A549 (cell line): ENCODE data around the gene DENND2D.

Experiments used
- FOXS1 ChIP-seq: fragments of 250-450 bp; sonication (Bioruptor Pico); IDR thresholded peaks from 2 replicates; pipeline ENCODE4 v1.5.0; 2020; ENCODE audit warnings: mild to moderate bottlenecking, moderate library complexity
- RNF2 ChIP-seq: fragments of 200-600 bp; sonication (generic); IDR thresholded peaks from 2 replicates; pipeline ENCODE4 v1.6.1; 2016; ENCODE audit warnings: low read depth, mild to moderate bottlenecking, antibody characterized with exemption, moderate library complexity, borderline replicate concordance
- TF ChIP-seq, protein P1 (sequence below): IDR thresholded peaks from 2 replicates; pipeline ENCODE4 v1.6.1; 2012
- TF ChIP-seq, protein P2 (sequence below): fragments of >200 bp; sonication (Bioruptor Twin); formaldehyde crosslinking; IDR thresholded peaks from 3 replicates; pipeline ENCODE4 v1.5.1; 2016

DNA sequence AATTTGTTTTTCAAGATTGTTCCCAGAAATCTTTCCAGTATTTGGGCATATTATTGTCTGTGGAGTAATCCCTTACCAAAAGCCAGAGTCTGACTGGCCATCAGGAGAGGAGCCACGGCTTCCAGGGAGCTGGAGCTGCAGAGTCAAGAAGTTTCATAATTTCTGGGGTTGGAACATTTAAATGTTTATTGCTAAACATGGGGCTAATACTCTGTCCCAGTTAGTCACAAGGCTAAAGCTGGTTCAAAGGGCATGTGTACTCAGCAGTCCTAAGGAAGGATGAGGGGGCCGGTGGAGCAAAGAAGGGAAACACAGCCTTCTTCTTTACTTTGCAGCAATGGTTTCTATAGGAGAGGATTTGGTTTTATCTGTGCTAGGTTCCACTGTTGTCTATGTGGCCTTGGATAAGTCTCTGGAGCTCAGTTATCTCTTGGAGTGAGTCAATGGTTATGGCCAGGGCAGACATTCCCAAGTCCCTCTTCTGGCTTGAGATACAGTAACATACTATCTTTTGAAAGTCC lies 9.5 kb downstream of the DENND2D start:
- TF ChIP-seq, protein P1, sequence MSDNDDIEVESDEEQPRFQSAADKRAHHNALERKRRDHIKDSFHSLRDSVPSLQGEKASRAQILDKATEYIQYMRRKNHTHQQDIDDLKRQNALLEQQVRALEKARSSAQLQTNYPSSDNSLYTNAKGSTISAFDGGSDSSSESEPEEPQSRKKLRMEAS = no peak
- TF ChIP-seq, protein P2, sequence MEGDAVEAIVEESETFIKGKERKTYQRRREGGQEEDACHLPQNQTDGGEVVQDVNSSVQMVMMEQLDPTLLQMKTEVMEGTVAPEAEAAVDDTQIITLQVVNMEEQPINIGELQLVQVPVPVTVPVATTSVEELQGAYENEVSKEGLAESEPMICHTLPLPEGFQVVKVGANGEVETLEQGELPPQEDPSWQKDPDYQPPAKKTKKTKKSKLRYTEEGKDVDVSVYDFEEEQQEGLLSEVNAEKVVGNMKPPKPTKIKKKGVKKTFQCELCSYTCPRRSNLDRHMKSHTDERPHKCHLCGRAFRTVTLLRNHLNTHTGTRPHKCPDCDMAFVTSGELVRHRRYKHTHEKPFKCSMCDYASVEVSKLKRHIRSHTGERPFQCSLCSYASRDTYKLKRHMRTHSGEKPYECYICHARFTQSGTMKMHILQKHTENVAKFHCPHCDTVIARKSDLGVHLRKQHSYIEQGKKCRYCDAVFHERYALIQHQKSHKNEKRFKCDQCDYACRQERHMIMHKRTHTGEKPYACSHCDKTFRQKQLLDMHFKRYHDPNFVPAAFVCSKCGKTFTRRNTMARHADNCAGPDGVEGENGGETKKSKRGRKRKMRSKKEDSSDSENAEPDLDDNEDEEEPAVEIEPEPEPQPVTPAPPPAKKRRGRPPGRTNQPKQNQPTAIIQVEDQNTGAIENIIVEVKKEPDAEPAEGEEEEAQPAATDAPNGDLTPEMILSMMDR = no peak
- TF ChIP-seq RNF2 (no peak), FOXS1 (CRISPR knock-in tag) (no peak)
